Endothelial cell (in vitro differentiated cells): ENCODE measurements around the gene TUBG2. TPM values are rescaled to one million over a fixed set of nuclear protein-coding genes. Genes with fewer than 3 reads are reported as not detected.

ENCODE experiments used
- DNase-seq: peaks from one replicate; pipeline ENCODE4 v3.0.0; 2021; ENCODE audit warnings: low spot score
- H3K27ac Mint-ChIP-seq: one replicate; pipeline ENCODE4 v1.8.0; 2021; ENCODE audit warnings: mixed read lengths, inconsistent platforms; ENCODE audit not compliant: unreplicated experiment
- H3K27me3 Mint-ChIP-seq: one replicate; pipeline ENCODE4 v1.8.0; 2021; ENCODE audit warnings: mild to moderate bottlenecking, moderate library complexity, mixed read lengths, inconsistent platforms; ENCODE audit not compliant: unreplicated experiment
- H3K36me3 Mint-ChIP-seq: one replicate; pipeline ENCODE4 v1.8.0; 2021; ENCODE audit warnings: mild to moderate bottlenecking, low read depth, mixed read lengths, inconsistent platforms; ENCODE audit not compliant: unreplicated experiment
- H3K4me1 Mint-ChIP-seq: one replicate; pipeline ENCODE4 v1.8.0; 2021; ENCODE audit warnings: mild to moderate bottlenecking, mixed read lengths, inconsistent platforms; ENCODE audit not compliant: unreplicated experiment
- H3K4me3 Mint-ChIP-seq: one replicate; pipeline ENCODE4 v1.8.0; 2021; ENCODE audit warnings: mild to moderate bottlenecking, mixed read lengths, inconsistent platforms; ENCODE audit not compliant: unreplicated experiment
- H3K9me3 Mint-ChIP-seq: one replicate; pipeline ENCODE4 v1.8.0; 2021; ENCODE audit warnings: mixed read lengths, inconsistent platforms; ENCODE audit not compliant: unreplicated experiment
- total RNA-seq: library from RNA; stranded (reverse); fragmentation: NEBNext Ultra II Directional; extraction: Animal tissue kit (Norgen Biotek cat#: 25700); gene quantifications from one replicate; pipeline ENCODE4 v1.2.1, GENCODE V29; 2021; ENCODE audit not compliant: unreplicated experiment
- TF ChIP-seq, protein P1 (sequence below): fragments of 200-600 bp; sonication (generic); IDR thresholded peaks from one replicate; pipeline ENCODE4 v1.5.0; 2021; ENCODE audit warnings: antibody characterized with exemption; ENCODE audit not compliant: unreplicated experiment

The TUBG2 gene
- total RNA-seq, 1 donor from 2014 or later, result 19.7 TPM

DNA sequence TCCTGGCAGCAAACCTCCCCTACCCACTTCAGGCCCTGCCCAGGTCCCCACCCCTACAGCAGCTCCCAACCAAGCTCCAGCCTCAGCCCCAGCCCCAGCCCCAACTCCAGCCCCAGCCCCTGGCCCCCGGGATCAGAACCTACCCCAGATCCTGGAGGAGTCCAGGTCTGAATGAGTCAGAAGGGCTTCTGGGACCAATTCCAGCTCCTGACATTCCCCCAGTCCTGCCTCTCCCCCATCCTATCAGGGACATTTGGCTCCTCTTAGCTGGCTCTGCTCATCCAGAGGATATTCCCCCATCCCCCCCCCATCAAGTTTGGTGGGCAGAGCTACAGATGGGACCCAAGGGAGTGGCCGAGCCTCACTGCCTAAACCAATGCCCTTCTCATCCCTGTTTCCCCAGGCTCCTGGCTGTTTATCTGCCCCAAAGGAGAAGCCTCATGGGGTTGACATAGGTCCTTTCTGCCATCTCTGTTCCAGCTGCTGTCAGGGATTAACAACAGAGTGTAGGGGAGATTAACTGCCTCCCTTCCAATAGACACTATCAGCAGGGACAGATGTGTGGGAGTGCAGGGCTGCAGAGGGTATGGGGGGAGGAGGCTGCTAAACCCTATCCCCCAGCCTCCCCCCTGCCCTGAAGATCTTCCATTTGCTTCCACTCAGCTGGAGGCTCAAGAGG, 39.8 kb downstream of the TUBG2 start:
- TF ChIP-seq, protein P1, sequence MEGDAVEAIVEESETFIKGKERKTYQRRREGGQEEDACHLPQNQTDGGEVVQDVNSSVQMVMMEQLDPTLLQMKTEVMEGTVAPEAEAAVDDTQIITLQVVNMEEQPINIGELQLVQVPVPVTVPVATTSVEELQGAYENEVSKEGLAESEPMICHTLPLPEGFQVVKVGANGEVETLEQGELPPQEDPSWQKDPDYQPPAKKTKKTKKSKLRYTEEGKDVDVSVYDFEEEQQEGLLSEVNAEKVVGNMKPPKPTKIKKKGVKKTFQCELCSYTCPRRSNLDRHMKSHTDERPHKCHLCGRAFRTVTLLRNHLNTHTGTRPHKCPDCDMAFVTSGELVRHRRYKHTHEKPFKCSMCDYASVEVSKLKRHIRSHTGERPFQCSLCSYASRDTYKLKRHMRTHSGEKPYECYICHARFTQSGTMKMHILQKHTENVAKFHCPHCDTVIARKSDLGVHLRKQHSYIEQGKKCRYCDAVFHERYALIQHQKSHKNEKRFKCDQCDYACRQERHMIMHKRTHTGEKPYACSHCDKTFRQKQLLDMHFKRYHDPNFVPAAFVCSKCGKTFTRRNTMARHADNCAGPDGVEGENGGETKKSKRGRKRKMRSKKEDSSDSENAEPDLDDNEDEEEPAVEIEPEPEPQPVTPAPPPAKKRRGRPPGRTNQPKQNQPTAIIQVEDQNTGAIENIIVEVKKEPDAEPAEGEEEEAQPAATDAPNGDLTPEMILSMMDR, result no peak
- peaks cover 10% of the 10 kb centered on the region for H3K27me3 Mint-ChIP-seq
- H3K36me3 Mint-ChIP-seq, result peaks cover 24% of the 10 kb centered on the region
- no peak overlapping the region for H3K4me3 Mint-ChIP-seq
- H3K9me3 Mint-ChIP-seq, result no peaks in the 10 kb centered on the region
- no peak for DNase-seq
- H3K27ac Mint-ChIP-seq, result no peak overlapping the region
- peaks cover 3% of the 10 kb centered on the region for H3K4me1 Mint-ChIP-seq

DNA sequence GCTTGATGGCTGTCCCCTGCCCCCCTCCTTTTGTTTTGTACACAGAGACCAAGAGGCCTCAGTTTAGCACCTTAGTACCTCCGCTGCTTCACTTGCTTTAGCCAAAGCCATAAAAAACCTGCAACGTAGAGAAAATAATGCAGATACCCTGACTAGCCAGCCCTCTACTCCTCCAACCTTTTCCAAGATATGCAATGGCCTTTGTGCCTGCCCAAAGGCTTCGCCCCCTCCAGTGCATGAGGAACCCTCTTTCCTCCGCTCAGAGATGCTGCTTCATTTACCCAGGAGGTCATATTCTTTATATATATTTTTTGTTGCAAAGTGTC, 40.3 kb downstream of the TUBG2 start:
- Mint-ChIP-seq H3K27ac (no peak overlapping the region), H3K4me1 (peaks cover 3% of the 10 kb centered on the region)

DNA sequence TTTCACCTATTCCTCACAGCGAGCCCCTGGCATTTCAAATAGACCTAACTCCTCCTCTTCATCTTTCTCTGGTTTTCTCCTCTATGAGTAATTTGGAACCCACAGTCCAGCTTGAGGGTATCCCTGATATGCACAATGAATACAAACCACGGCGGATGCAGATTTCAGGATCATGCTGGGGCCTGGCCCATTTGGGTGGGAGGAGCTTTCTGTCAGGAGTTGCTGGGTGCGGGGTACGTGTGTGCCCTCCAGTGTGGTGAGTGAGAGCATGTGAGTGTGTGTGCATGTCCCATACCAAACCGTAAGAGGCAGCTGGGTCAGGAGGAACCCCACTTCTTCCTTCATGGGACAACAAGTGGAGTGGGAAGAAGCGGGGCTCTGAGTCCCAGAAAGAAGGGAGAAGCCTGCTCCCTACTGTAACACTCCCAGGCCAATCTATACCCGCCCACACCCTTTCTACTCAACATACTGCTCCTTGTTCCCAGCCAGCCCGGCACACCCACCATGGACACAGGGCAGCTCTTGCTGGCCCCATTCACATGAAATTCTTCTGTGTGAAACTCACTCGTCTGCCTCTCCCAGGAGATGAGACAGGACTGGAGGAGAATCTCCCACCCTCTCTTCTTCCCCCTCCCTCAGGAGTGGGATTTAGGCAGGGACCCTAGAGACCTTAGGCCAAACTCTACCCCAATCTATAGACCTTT, 41.7 kb downstream of the TUBG2 start:
- no peak for DNase-seq
- Mint-ChIP-seq H3K4me1 (peaks cover 3% of the 10 kb centered on the region), H3K27ac (no peak overlapping the region), H3K9me3 (no peaks in the 10 kb centered on the region), H3K4me3 (no peak overlapping the region), H3K36me3 (peaks cover 30% of the 10 kb centered on the region), H3K27me3 (peaks cover 8% of the 10 kb centered on the region)
- TF ChIP-seq, protein P1, result no peak

More for the DNA sequence above, 40.3 kb downstream of the TUBG2 start:
- Mint-ChIP-seq H3K4me3 (peak overlapping the region; percentile 79), H3K36me3 (peaks cover 26% of the 10 kb centered on the region), H3K27me3 (peaks cover 10% of the 10 kb centered on the region), H3K9me3 (no peaks in the 10 kb centered on the region)
- no peak for DNase-seq
- TF ChIP-seq, protein P1, result no peak

DNA sequence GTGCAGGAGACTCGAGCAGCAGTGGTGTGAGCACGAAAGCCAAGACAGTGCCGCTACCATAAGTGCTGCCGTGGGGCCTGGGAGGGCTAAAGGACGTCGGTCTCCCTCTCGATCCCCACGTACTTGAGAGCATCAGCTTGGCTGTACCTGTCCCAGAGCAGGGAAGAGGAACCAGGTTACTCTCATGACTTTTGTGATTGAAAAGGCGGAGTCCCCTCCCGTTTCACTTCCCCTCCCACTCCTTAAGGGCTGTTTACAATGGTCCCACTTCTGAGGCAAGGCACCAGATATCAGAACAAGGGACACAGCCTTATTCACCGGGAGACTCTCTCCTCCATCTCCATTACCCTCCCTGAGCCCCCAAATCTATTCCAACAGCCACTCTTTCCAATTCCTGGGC, 43.4 kb downstream of the TUBG2 start:
- Mint-ChIP-seq H3K4me1 (peaks cover 3% of the 10 kb centered on the region), H3K27me3 (peaks cover 7% of the 10 kb centered on the region), H3K9me3 (no peaks in the 10 kb centered on the region), H3K36me3 (peaks cover 38% of the 10 kb centered on the region), H3K4me3 (no peak overlapping the region), H3K27ac (no peak overlapping the region)
- TF ChIP-seq, protein P1, result no peak
- DNase-seq, result no peak

DNA sequence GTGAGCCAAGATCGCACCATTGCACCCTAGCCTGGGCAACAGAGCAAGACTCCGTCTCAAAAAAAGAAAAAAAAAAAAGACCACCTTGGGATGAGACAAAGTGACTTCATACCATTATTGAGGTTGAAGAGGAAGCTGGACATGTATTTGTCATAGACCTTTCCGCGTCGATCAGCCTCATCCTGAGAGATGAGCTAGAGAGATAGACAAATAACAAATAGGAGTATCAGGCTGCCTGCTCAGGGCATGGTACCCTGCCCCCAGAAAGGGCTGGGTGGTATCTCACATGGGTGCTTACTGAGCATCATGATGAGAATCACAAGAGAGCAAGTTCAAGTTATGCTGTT, 45.4 kb downstream of the TUBG2 start:
- H3K27ac Mint-ChIP-seq, result no peak overlapping the region
- no peaks in the 10 kb centered on the region for H3K9me3 Mint-ChIP-seq
- H3K4me3 Mint-ChIP-seq, result no peak overlapping the region
- H3K36me3 Mint-ChIP-seq, result peaks cover 49% of the 10 kb centered on the region
- H3K4me1 Mint-ChIP-seq, result no peaks in the 10 kb centered on the region
- TF ChIP-seq, protein P1, result no peak
- DNase-seq, result no peak
- H3K27me3 Mint-ChIP-seq, result peaks cover 5% of the 10 kb centered on the region
